ENCODE data around the gene KLF13.

KLF13 gene

DNA sequence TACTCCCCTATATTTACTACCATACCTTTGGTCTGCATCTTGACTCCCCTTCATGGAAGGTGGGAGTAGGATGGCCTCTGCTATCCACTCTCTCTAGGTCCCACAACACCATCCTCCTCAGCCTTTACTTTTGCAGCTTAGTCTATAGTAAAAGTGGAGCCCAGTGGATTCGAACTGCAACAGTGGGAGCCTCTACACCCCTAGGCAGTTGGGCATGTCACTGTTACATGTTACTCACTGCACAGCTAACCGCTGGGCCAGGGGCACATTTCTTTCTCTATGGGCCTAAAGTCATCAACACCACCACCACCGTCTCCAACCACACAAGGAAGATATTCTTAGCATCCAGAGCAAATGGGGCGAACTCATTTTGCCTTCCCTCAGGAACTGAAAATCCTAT, 62.9 kb downstream of the KLF13 start:
- DNase-seq: no peak

DNA sequence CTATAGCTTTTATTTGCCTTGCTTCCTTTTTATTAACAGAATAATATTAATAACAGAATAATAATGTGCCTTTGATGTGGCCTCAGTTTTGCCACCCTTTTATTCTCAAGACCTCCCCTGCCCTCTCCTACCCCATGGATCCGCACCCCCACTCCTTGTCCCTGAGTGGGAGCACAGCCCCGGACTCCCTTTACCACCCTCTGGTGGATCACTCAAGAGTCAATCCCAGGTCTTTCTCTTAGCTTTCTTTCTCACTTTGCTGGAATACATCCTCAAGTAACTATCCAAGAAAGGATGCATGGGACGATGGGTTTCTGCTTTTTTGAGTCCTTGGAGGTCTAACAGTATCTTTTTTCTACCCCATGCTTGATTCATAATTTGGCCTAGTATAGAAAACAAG, 63.4 kb downstream of the KLF13 start:
- DNase-seq: no peak

DNA sequence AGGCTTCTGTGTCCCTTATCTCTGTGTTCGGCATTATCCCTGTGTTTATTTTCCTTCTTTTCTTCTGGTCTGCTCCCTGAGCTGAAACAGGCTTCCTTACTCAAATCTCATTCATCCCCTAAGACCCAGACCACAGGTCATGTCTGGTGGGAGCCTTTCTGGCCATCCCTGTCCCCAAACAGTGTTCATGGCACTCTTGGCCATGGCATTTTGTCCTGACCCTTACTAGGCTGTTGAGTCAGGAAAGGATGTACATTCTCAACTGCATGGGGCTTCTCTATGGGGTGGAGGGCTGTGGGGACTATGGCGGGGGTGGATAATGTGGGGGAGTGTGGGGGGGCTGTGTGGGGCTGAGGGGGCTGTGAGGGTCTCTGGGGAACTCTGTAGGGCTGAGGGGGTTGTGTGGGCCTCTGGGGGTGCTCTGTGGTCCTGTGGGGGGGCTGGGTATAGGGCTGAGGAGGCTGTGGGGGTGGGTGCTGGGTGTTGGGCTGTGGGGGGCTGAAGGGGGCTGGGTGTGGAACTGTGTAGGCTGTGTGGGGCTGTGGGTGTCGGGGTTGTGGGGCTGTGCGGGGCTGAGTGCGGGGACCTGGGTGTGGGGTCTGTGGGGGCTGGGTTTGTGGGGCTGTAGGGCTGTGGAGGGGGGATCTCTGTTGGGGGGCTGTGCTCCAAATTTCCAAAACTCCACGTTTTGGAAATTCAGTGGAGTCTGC, 64.3 kb downstream of the KLF13 start:
- DNase-seq: no peak

DNA sequence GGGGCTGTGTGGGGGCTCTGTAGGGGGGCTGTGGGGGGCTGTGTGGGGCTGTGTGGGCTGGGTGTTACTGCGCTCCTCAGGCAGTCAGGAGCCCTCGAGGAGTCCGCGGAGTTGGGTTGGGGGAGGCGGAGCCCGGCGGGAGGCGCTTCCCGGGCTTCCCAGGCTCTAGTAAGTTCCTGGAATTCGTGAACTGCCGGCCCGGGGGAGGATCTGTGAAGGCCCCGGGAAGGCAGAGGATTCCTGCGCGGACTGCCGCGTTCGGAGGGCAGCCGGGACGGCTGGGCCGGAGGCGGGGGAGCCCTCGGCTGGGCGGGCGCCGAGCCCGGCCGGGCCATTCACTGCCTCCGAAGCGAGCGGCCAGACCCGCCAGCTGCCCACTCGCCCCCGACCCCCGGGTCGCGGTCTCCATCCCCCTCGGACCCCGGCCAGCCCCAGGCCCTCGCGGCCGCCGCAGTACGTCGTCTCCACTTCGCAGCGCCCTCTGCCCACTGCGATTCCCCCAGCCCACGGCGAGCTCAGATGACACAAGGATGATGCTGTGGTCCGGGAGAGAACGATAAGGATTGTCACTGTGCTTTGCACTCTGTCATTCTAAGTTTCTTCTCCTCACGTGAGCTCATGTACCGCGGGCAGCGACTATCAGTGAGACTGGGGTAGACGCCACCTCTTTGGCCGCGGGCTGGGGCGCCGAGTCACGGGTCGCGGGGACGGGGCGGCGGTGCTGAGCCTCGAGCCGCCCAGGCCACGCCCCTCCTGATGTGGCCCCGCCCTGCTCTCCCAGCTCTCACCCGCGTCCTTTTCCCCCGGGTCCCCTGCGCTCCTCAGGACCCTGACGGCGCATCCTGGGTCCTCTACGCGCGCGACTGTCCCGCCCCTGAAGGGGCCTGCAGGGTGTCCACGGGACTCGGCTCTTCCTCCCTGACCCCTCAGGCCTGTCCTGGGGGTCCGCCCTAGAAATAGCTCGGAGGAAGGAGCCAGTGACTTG, 65.3 kb downstream of the KLF13 start:
- no peak for DNase-seq

DNA sequence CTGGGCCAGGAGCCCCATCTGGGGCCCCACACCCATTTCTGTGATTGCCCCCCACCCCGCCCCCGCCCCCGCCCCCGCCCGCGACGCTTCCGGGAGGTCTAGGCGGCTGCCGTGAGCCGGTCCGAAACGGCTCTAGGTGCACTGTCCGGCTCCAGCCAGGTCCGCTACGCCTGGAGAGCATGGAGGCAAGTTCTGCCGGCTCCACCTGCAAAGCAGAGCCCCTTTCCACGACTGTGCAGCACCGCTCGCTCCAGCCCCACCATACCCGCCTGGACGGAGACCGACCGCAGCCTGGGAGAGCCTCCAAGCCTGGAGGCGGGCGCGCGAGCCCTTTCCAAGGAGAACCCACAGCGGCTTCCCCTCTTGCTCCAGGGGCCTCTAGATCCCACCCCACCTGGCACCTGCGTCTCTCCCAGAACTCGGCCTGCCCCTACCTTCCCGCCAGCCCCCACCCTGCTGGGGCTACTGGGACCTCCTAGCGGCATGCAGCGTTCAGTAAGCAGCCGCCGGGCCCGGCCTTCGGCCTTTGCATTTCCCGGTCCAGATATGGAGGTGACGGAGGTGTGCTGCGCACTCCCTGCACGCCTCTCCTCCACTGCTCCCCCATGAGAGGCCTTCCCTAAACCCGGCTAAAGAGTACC, 66.2 kb downstream of the KLF13 start:
- DNase-seq: no peak

DNA sequence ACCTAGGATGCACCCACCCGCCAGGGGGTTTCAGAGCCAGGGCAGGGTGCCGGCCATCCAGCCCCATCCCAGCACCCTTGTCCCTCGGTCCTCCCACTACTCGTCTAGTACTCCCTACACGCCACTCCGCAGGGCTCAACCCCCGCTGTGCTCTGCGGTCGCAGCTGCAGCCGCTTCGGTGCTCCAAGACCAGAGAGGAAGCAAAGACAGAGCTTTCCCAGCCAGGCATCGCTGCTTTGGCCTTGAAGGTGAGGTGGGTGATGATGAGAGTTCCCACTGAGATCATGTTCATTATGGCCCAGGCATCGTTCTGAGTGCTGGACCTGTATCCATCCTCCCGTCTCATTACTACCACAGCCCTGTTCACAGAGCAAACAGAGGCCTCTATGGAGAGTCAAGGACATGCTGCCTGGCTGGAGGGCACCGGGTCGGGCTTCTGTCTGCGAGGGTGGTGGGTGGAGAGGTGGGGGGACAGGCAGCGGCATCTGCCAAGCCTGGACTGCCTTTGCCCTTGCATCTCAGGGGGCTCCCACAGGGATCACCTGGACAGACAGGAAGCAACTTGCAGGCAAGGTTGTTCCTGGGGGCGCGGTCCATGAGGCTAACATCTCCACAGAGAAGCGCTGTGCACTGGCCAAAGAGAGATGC, 66.9 kb downstream of the KLF13 start:
- DNase-seq: no peak

DNA sequence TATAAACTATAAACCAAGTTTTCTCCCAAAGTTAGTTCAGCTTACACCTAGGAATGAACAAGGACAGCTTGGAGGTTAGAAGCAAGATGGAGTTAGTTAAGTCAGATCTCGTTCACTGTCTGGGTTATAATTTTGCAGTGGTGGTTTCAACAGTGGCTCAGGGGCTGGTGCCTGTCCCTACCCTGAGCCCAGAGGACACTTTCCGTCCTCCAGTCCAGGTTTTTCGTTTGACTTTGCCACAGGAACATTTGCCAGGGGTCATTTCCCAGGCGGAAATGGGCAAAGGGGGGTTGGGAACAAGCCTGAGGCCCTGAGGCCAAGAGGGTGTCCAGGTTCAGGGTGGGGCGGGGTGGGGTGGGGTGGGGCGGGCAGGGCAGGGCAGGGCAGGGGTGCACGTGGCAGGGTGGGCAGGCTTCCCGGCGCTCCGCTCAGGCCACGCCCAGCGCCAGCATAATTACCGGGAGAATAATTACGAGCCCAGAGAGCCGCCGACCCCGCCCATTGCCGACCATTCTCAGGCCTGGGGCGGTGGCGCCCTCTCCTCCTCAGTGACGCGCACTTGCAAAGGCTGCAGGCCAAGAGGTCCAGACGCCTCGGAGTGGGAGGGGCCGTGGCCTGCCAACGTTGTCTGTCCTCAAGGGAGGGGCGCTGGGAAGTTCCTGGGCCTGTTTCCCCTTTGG, 70.4 kb downstream of the KLF13 start:
- DNase-seq: no peak

DNA sequence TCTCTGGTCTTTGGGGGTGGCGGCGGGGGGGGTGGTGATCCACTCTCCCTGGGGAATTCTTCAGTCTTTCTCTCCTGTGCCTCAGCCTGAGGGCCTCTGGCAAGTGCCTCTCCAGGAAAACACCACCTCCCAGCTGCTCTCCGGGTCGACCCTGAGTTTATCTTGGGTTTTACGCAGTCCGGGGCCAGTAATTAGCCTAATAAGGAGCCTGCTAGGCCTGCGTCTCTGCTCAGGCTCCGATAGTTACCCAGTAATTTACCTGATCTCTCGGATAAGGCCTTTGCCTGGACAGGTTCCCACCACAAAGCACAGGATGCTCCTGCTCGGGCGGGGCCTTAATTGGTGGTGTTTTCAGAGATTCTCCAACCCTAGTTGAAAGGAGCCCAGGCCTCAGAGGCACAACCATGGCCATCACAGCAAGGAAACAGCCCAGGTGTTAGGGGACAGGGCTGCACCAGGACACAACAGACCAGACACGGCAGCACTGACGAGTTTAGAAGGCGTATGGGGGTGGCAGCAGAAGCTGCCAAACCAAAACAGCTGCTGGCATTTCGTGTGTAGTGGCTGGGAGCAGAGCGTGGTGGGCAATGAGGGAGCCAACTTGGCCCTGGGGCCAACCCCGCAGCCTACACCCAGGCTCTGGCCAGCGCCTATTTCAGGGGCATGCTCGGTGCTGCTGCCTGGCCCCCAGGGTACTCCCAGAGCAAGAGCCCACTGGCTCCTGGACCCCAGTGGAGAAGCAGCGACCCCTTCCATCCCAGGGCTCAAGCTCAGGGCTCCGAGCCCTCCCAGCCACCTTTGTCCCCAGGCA, 71.4 kb downstream of the KLF13 start:
- DNase-seq: no peak

DNA sequence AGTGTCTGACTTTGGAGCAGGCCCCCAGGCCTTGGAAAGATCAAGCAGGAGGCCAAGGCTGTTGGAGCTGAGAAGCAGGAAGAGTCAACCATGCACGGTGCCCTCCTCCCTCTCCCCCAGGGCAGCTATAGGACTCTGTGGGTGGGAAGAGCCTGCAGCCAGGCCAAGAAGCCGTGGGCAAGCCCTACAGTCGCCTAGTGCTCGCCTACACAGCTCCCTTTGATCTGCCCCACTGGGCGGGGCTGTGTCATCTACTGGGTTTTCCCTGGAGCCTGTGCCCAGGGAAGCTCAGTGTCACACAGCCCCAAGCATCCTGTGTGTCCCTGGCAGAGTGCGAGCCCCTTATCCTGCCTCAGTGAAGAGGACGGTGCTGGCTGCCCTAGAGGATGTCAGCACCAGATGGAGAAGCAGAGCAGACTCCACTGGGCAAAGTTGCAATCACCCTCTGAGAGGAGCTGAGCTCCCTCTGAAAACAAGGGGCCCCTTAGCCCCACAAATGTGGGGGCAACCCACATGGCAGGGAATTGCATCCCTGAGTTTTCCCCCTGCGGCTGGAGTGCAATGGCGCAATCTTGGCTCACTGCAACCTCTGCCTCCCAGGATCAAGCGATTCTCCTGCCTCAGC, 72.2 kb downstream of the KLF13 start:
- DNase-seq: no peak

DNA sequence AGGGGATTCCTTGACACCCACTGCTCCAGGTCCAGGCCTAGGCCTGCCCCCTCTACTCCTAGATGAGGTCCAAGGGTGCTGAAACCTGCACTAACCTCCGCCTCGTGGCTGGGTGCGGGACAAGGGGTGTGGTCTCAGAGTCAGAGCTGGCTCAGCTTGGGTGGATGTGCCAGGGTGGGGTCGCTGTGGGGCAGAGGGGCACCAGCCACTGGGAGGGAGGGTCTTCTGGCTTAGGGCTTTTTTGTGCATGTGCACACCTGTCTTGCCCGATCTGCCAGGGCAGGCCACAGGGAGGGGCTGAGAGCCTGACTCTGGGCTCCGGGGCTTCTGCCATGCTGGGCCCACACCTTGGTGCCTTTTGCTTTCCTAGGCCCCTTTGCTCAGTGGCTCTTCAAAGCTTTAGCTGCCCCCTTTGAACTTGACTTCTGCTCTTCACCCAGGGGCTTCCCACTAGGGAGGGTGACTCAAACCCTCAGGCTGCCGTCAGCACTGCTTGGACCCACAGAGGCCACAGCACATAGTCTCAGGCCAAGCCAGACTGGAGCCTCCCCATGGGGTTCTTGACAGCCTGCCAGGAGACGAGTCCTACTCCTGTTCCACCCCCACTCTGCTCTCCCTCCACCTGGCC, 73.0 kb downstream of the KLF13 start:
- DNase-seq: no peak

DNA sequence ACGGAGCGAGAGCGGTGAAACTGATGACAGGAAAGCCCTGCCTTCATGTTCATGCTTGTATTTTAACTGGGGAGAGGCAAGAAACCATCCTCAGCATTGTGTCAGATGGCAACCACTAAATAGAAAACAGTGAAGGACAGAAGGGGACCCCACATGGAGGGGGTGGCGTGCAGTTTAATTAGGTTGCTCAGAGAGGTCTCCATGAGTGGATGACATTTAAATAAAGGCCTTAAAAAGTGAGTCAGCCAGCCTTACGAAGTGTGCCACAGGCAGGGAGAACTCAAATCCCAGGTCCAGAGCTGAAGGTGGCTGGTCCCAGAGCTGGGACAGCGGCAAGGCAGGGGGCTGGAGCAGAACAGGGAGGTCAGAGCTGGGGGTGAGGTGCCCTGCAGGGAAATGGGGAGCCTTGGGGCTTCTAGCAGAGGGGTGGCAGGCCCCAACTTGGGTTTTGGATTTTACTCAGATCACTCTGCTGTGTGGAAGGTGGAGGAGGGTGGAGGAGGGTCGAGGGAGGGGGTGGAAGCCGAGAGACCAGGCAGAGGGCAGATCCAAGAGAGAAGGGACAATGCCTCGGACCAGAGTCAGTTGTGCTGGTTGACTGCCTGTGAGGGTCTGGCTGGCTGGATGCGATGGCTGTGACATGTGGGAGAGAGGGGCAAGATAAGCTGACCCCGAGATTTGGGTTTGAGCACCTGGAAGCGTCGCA, 73.7 kb downstream of the KLF13 start:
- DNase-seq: no peak

DNA sequence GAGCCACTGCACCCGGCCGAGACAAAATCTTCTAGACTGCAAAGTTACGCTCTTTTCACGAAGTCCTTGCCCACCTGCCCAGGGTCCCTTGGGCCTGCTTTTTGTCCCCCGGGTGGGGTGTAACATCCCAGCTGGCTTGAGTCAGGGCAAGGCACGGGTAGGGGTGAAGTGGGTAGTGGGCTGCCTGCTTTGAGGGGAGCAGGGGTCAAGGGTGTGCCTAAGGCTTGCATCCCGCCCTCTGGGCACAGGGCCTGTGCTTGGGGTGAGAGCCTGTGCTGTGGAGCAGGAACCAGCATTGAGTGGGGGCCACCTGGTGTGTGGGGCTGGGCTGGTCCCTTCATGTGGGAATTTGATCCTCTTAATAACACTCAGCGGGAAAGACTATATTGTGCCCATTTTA, 74.6 kb downstream of the KLF13 start:
- no peak for DNase-seq

DNA sequence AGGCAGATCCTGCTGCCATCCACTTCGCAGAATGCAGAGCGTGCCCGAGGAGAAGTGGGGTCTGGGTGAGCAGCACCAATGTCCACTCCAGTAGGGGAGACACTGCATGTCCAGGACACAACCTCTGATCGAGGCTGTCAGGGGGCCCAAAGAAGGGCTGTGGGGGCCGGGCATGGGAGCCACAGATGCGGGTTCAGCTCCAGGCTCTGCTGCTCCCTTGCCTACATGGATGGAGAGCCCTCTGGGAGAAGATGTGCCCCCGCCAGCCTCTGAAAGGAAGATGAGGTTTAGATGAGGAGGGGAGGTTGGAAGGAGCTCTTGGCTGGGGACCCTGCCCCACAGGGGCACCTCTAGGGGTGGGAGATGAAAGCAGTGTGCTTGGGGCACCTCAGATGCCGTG, 75.4 kb downstream of the KLF13 start:
- no peak for DNase-seq

DNA sequence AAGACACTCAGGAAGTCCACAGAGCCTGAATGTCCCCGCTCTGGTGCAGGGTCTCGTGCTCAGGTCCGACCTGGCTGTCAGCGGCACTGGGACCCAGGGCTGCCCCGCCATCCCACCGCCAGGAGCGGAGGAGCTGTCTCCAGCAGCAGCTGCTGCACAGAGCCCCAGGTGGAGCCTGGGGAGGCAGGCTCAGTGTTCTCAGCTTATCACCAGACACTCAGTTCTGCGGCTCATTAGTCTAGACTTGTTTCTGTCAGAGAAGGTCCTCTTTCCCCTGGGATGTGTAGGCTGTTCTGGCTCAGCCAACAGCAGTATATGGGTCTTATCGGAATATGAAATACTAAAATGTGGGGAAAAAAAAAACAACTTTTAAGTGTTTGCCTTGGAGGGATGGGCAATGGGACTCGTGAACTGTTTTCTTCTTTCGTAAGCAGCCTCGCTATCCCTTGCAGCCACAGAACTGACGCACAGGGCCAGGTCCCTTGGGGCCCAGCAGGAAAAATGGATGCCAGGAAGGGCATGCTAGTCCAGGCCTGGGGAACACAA, 75.9 kb downstream of the KLF13 start:
- peak; percentile 43 for DNase-seq

DNA sequence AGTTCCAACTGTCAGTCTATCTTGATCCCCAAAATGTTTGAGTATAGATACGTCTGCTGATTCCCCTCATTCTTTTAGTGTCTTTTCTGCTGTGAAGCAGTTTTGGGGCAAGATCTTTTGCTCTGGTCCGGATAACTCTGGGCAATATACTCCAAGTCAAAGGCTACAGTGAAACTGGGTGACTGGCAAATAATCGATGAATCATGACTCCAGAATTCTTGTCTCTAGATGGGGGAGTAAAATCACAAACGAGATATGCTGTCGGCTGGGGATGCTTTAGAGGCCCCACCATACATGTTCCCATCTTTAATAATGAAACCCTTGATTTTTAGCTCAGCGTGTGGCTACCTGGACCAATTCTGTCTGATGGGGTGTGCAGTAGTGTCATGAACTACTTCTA, 76.5 kb downstream of the KLF13 start:
- DNase-seq: no peak

DNA sequence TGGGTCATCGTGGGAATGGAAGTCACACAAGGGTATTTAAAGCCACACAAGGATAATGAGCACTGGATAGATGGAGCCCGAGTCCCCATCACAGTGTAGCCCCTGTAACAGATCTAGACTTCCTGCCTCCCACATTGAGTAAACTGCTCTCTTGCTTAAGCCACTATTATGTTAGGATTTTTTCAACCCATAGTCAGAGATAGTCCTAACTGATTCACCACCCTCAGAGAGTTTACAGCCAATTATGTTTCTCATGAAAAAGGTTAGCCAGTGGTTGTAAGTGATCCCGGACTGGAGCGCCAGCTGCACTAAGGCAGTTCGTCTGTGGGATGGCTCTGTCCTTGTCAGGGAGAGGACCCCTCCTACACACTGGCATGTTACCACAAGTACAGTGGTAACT, 77.0 kb downstream of the KLF13 start:
- no peak for DNase-seq

DNA sequence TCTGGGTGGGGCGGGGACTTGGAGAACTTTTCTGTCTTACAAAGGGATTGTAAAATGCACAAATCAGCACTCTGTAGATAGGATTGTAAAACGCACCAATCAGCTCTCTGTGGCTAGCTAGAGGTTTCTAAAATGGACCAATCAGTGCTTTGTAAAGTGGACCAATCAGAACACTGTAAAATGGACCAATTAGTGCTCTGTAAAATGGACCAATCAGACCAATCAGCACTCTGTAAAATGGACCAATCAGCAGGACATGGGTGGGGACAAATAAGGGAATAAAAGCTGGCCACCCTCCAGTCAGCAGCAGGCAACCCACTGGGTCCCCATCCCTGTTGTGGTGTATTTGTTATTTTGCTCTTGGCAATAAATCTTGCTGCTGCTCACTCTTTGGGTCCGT, 77.7 kb downstream of the KLF13 start:
- DNase-seq: no peak

DNA sequence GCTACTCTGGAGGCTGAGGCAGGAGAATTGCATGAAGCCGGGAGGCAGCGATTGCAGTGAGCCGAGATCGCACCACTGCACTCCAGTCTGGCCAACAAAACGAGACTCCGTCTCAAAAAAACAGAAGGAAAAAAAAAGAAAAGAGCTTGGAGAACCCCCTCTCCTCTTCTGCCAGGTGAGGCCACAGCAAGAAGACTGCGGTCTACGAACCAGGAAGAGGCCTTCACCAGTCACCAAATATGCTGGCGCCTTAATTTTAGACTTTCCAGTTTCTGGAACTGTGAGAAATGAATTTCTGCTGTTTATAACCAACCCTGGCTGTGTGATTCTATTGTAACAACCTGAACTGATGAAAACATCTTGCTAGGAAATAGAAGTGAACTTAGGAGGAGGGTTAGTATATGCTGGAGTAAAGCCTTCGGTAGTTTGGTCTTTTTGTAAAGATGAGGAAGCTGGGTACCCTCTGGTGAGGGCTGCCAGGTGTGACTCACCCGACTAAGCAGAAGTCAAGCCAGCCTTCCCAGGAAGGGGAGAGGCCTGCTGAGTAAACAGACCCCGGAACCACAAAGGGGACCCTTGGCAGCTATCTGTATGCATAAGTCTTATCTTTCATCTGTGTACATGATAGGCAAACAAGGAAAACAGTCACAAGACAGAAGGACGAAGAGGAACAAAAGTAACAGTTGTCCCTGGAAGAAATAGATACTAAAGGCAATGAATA, 78.7 kb downstream of the KLF13 start:
- DNase-seq: no peak

DNA sequence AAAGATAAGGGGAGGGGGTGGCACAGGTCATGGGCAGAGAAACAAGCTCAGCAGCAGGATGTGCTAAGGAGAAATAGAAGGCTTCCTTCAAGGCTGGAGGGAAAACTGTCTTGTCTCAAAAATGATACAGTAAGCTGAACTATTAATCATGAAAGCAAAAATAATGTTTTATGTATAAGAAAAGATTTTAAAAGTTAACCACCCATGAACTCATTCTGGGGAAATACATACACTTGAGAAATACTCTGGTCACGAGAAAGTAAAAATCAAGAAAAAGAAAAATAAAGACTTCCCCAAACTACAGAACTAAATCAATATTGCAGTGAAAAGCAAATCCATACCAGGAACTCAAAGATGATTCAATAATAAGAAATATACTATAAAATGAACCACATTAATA, 80.7 kb downstream of the KLF13 start:
- DNase-seq: no peak

Data from NCI-H1694 treated with DMSO at 0.1 percent for 48 hours (cell line).